HPDE6-E6E7 (cell line): ENCODE data around the gene BTG2.
"Not testable (repeated sequence)": the region's sequence is repeated elsewhere in the genome, so short reads cannot be mapped to it uniquely, and the experiment has no call there.

ENCODE experiments used
- DNase-seq: peaks from one replicate; pipeline ENCODE4 v3.0.0; 2011; ENCODE audit warnings: missing footprints; ENCODE audit errors: extremely low spot score

BTG2 gene

DNA sequence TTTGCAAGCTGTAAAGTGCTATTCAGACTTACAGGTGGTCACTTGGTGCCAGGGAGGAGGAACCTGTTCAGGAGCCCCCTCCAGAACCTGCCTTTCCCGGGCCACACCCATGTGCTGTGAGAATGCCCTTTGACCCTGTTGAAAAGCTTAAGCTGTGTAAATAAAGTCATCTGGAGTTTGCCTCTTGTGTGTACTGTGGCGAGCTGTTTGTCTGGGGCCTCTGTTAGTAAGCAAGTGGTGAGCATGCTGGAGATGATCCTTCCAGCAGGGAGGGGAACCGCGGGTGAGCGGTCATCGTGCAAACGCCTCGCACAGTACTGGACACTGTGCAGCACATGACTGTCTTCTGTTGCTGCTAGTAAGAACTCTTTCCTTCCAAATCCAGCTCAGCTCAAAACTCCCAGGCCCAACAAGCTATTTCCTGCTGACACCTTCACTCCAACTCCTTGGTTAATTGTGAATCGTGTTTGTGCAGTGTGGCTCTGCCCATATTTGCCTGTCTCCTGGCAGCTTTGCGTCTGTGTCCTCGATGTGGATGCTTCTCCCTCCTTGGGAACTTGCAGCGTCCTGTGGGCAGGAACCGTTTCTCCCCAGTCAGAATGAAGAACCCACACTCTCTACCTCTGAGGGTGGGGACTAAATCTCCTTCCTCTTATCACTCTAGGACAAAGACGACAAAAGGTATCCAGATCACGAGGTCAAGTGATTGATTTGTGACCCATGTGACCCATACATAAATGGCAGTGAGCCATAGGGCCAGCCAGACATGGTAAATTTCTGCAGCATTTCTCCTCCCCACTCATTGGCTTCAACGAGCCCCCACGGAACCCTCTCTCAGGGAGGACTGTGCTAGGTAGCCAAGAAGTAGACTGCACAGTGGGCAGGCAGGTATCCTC is 13.9 kb upstream of the BTG2 start:
- DNase-seq: no peak

DNA sequence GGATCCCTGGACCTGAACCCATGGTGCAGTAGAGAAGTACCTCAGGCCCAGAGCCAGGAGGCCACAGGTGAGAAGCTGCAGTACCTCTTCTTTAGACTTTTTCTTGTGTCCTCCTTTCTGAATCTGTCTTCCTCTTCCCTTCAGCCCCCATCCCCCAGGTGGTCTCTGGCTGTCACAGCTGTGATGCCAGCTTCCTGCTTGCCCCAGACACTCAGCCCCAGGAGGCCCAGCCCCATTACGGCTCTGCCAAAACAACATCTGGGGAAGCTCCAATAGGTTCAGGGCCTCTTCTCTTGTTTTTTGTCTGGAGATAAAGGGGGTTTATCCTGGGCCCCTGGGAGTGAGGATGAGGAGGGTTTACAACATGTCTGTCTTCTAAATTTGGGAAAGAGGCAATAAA is 9.5 kb upstream of the BTG2 start:
- no peak for DNase-seq

- DNase-seq: no peak
Observed at GRCh38 chr1:203296460-203297073, 8.8 kb upstream of the BTG2 start.

DNA sequence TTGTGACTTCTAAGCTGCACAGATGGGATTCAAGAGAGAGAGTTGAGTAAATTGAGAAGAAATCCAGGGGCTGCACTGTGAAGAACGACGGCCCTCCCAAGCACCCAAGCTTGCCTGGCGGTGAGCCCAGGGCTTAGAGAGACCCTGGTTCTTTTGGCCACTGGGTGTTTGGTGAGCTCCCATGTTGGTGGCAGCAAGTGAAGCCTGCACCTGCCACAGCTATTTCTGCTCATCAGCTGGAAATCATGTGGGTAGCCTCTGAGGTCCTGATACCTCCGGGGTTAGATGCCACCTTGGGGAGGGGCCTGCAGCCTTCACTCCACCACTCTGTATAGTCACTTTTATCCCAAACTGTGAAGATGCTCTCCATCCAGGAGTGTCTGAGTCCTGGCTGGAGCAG is 6.2 kb upstream of the BTG2 start:
- no peak for DNase-seq

GRCh38 chr1:203299719-203300429 is 5.4 kb upstream of the BTG2 start:
- not testable (repeated sequence) for DNase-seq

- no peak for DNase-seq
Observed at GRCh38 chr1:203300441-203301330, 4.6 kb upstream of the BTG2 start.

- DNase-seq: no peak
Observed at GRCh38 chr1:203301331-203301668, 4.0 kb upstream of the BTG2 start.

DNA sequence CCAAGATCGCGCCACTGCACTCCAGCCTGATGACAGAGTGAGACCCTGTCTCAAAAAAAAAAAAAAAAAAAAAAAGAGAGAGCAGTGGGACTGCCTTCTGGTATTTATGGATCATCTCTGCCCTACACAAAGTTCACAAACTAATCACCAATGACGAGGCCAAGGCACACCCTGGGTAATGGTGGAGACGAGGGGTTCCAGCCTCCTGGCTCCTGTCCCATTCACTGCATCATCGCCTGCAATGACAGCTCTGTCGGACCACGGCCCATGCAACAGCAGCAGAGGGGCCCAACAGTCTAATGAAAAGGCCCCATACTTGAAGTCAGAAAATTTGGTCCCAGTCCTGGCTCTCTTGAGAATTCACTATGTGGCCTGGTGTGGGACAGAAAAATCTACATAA is 2.9 kb upstream of the BTG2 start:
- DNase-seq: no peak

- no peak for DNase-seq
Observed at GRCh38 chr1:203302894-203303293, 2.4 kb upstream of the BTG2 start.

DNA sequence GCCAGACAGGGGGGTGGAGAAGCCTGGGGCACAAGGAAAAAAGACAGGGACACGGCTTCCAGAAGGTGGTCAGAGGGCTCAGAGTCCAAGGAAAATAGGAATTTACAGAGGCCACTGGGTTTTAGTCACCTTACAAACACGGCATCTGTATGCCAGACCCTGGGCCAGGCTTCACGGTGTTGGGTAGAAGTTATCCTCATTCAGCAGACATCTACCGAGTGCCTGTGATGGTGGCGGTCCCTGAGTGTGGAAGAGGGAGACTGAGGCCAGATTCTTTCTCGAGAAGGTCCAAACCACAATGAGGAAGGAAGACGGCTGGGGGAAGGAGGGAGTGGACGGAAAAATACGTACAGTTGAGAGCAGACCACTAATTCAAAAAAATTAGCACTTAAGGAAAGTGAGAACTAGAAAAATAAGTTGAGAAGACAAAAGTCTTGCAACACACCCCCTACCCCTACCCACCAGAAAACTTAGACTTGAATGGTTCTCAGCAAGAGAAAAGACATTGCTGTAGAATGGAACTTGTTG is 864 bp upstream of the BTG2 start:
- DNase-seq: no peak

DNA sequence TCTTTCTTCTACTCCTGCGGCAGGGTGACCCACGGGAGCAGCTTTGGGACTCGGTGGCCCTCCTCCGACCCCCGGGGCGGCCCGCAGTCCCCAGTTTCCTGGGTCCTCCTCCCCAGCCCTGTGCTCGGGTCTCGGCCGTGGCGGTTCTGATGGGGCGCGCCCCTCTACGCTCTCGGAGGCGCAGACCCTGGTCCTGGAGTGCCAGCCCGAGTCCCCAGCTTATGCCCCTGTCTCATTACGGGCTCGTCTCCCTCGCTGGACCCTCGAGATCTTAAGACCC is 430 bp downstream of the BTG2 start:
- DNase-seq: no peak

- DNase-seq: peak; percentile 83
Observed at GRCh38 chr1:203306089-203306964, 1.0 kb downstream of the BTG2 start.

GRCh38 chr1:203306965-203307541 is 1.7 kb downstream of the BTG2 start:
- DNase-seq: no peak

- no peak for DNase-seq
Observed at GRCh38 chr1:203307641-203308126, 2.4 kb downstream of the BTG2 start.

DNA sequence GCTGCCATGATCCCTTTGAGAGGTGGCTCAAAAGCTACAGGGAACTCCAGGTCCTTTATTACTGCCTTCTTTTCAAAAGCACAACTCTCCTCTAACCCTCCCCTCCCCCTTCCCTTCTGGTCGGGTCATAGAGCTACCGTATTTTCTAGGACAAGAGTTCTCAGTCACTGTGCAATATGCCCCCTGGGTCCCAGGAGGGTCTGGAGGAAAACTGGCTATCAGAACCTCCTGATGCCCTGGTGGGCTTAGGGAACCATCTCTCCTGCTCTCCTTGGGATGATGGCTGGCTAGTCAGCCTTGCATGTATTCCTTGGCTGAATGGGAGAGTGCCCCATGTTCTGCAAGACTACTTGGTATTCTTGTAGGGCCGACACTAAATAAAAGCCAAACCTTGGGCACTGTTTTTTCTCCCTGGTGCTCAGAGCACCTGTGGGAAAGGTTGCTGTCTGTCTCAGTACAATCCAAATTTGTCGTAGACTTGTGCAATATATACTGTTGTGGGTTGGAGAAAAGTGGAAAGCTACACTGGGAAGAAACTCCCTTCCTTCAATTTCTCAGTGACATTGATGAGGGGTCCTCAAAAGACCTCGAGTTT is 3.1 kb downstream of the BTG2 start:
- no peak for DNase-seq

- no peak for DNase-seq
Observed at GRCh38 chr1:203308923-203309331, 3.6 kb downstream of the BTG2 start.

DNA sequence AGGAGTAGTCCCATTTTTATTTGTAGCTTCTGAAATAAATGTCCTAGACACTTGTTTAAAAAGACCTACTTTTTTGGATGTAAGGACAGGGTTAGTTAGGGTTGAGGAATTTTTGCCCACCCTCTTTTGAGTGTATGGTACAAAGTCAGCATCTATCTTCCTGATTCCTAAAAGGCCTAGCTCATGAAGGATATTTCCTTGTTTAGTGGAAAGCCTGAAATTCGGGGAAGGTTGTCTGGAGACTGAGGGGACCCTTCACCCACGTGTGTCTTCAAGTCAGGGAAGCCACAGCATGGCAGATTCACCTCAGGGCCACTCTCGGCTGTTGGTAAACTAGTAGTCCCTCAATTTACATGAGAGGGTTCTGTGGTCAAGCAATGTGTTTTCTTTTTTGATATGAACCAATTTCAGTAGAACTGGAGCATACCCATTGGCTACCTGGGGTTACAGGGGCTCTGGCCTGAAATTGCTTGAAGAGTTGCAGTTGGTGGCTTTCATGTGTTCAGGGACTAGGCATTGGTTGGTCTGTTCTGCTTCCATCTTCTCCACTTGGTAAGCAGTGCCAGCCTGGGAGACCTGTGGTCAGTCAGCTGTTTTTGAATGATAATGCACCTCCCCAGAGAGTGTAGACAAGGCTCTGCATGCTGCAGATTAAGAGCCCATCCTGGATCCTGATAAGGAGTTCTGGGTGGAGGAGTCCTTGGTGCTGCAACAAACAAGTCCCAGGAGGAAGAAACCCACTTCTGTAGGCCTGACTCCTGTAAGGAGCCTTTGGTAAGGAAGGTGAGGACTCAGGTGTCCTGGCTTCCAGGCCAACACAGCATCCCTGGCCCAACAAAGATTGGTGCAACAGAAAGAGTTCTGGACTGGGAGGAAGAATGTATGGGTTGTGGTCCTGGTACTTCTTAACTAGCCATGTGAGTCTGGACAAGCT is 6.3 kb downstream of the BTG2 start:
- no peak for DNase-seq

DNA sequence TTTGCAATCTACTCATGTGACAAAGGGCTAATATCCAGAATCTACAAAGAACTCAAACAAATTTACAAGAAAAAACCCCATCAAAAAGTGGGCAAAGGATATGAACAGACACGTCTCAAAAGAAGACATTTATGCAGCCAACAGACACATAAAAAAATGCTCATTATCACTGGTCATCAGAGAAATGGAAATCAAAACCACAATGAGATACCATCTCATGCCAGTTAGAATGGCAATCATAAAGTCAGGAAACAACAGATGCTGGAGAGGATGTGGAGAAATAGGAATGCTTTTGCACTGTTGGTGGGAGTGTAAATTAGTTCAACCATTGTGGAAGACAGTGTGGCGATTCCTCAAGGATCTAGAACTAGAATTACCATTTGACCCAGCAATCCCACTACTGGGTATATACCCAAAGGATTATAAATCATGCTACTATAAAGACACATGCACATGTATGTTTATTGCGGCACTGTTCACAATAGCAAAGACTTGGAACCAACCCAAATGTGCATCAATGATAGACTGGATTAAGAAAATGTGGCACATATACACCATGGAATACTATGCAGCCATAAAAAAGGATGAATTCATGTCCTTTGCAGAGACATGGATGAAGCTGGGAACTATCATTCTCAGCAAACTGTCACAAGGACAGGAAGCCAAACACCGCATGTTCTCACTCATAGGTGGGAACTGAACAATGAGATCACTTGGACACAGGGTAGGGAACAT is 8.9 kb downstream of the BTG2 start:
- not testable (repeated sequence) for DNase-seq
